Measurements from ENCODE around the gene CSMD2. TPM values are rescaled to one million over a fixed set of nuclear protein-coding genes. Genes with fewer than 3 reads are reported as not detected.

CSMD2 gene
- total RNA-seq, 2 experiments from 2014 or later: not detected

DNA sequence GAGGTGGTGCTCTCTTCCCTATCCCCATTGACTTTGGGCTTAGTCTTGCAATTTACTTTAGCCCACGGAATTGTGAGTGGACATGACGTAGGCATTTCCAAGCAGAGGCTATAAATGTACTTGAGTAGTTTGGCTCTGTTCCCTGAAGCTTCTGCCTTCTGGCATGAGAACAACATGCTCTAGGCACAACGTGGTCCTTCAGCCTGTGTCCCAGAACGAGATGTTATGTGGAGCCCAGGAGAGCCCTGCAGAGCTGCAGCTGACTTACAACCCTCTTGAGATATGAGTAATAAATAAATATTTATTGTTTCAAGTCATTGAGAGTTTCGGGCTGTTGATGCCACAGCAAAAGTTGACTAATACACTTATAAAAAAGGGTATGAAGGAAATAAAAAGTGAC lies 406.3 kb downstream of the CSMD2 start:
- Mint-ChIP-seq H3K27ac (no peak overlapping the region), H3K27me3 (peaks cover 4% of the 10 kb centered on the region), H3K4me3 (no peak overlapping the region), H3K4me1 (ENCODE audit: low read depth) (no peaks in the 10 kb centered on the region), H3K36me3 (ENCODE audit: low read depth) (no peaks in the 10 kb centered on the region), H3K9me3 (no peaks in the 10 kb centered on the region)
- DNase-seq (no peak), ATAC-seq (no peak)
- intact Hi-C loops (cut with micrococcal nuclease): no loop called here
- ChIA-PET CTCF (no interaction called here), POLR2A (no interaction called here)
- no peak for TF ChIP-seq CTCF (IDR thresholded peaks at IDR 0.05)

DNA sequence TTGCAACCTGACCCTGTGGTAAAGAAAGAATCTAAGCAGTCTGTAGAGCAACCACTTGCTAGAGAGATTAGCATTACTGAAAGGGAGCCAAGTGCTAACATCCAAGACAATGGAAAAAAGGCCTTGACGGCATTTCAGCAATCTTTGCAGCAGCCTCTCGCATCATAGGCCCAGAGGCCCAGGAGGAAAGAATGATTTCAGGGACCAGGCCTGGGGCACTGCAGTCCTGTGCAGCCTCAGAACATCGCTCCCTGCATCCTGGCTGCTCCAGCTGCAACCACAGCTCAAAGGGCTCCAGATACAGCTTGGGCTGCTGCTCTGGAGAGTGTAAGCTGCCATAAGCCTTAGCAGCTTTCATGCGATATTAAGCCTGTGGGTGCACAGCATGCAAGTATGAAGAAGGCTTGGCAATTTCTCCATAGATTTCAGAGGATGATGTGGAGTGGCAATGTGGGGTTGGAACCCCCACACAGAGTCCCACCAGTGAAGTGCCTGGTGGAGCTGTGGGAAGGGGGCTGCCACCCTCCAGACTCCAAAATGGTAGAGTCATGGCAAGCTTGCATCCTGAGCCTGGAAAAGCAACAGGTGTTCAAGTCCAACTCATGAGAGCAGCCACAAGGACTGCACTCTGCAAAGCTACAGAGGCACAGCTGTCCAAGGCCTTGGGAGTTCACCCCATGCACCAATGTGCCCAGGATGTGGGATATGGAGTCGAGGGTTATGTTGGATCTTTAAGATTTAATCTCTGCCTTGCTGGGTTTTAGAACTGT lies 411.8 kb downstream of the CSMD2 start:
- no peak for TF ChIP-seq CTCF (IDR thresholded peaks at IDR 0.05)
- ChIA-PET CTCF (no interaction called here), POLR2A (no interaction called here)
- peaks cover 6% of the 10 kb centered on the region for H3K9me3 Mint-ChIP-seq
- H3K4me3 Mint-ChIP-seq: no peak overlapping the region
- intact Hi-C loops (cut with micrococcal nuclease): no loop called here
- ATAC-seq: no peak
- no peaks in the 10 kb centered on the region for H3K36me3 Mint-ChIP-seq (ENCODE audit: low read depth)
- peaks cover 10% of the 10 kb centered on the region for H3K27me3 Mint-ChIP-seq
- H3K27ac Mint-ChIP-seq: no peak overlapping the region
- H3K4me1 Mint-ChIP-seq (ENCODE audit: low read depth): no peaks in the 10 kb centered on the region
- DNase-seq: no peak

- ATAC-seq: no peak
- no peak for TF ChIP-seq CTCF (IDR thresholded peaks at IDR 0.05)
- Mint-ChIP-seq H3K36me3 (ENCODE audit: low read depth) (no peaks in the 10 kb centered on the region), H3K4me3 (no peak overlapping the region), H3K9me3 (no peaks in the 10 kb centered on the region), H3K27me3 (peaks cover 15% of the 10 kb centered on the region), H3K27ac (no peak overlapping the region), H3K4me1 (ENCODE audit: low read depth) (no peaks in the 10 kb centered on the region)
- intact Hi-C loops (cut with micrococcal nuclease): no loop called here
- ChIA-PET POLR2A (no interaction called here), CTCF (no interaction called here)
- no peak for DNase-seq
Observed at GRCh38 chr1:33745942-33746341, 419.1 kb downstream of the CSMD2 start.

- intact Hi-C loops (cut with micrococcal nuclease): no loop called here
- Mint-ChIP-seq H3K27me3 (peaks cover 12% of the 10 kb centered on the region), H3K27ac (no peak overlapping the region), H3K9me3 (no peaks in the 10 kb centered on the region), H3K4me3 (no peak overlapping the region), H3K36me3 (ENCODE audit: low read depth) (no peaks in the 10 kb centered on the region), H3K4me1 (ENCODE audit: low read depth) (no peaks in the 10 kb centered on the region)
- DNase-seq (no peak), ATAC-seq (no peak)
- TF ChIP-seq CTCF (IDR thresholded peaks at IDR 0.05): no peak
- ChIA-PET POLR2A (no interaction called here), CTCF (no interaction called here)
Observed at GRCh38 chr1:33743221-33743998, 421.6 kb downstream of the CSMD2 start.

GRCh38 chr1:33742663-33743062 lies 422.4 kb downstream of the CSMD2 start:
- Mint-ChIP-seq H3K9me3 (no peaks in the 10 kb centered on the region), H3K4me1 (ENCODE audit: low read depth) (no peaks in the 10 kb centered on the region), H3K27ac (no peak overlapping the region), H3K27me3 (peaks cover 7% of the 10 kb centered on the region), H3K4me3 (no peak overlapping the region), H3K36me3 (ENCODE audit: low read depth) (no peaks in the 10 kb centered on the region)
- ATAC-seq: no peak
- no peak for TF ChIP-seq CTCF (IDR thresholded peaks at IDR 0.05)
- DNase-seq: no peak
- ChIA-PET POLR2A (no interaction called here), CTCF (no interaction called here)
- intact Hi-C loops (cut with micrococcal nuclease): no loop called here
